Activated naive CD4-positive, alpha-beta T cell treated with anti-CD3 and anti-CD28 coated beads for 36 hours (primary cell): ENCODE results near the gene KCNQ1OT1. TPM values are rescaled to one million over a fixed set of nuclear protein-coding genes. Genes with fewer than 3 reads are reported as not detected.

ENCODE experiments used
- CTCF ChIA-PET: fragments of 350-600 bp; sonication (Branson Sonifier 250); formaldehyde crosslinking; loops from one replicate; lab custom pipeline; 2021; ENCODE audit warnings: antibody characterized with exemption; lab: Charles Lee
- DNase-seq: peaks from one replicate; pipeline ENCODE4 v3.0.0-alpha.2; 2020
- H3K27ac Mint-ChIP-seq: one replicate; pipeline ENCODE4 v1.8.0; 2021; ENCODE audit warnings: mild to moderate bottlenecking, mixed read lengths
- H3K27me3 Mint-ChIP-seq: one replicate; pipeline ENCODE4 v1.8.0; 2021; ENCODE audit warnings: low read depth, mixed read lengths
- H3K36me3 Mint-ChIP-seq: one replicate; pipeline ENCODE4 v1.8.0; 2021; ENCODE audit warnings: low read depth, mixed read lengths
- H3K4me1 Mint-ChIP-seq: one replicate; pipeline ENCODE4 v1.8.0; 2021; ENCODE audit warnings: low read depth, mixed read lengths
- H3K4me3 Mint-ChIP-seq: one replicate; pipeline ENCODE4 v1.8.0; 2021; ENCODE audit warnings: mild to moderate bottlenecking, moderate library complexity, mixed read lengths
- H3K9me3 Mint-ChIP-seq: one replicate; pipeline ENCODE4 v1.8.0; 2021; ENCODE audit warnings: mixed read lengths
- intact Hi-C: fragments of 100-400 bp; cut with micrococcal nuclease; formaldehyde crosslinking; loops from one replicate; pipeline ENCODE4 v1.15.1; 2023
- total RNA-seq, 2 experiments: library from RNA; stranded (reverse); gene quantifications; one replicate each; pipeline ENCODE4 v1.2.3, GENCODE V29; 2021

The KCNQ1OT1 gene
- total RNA-seq, 2 experiments from 2014 or later: 0.17 to 0.20 TPM

DNA sequence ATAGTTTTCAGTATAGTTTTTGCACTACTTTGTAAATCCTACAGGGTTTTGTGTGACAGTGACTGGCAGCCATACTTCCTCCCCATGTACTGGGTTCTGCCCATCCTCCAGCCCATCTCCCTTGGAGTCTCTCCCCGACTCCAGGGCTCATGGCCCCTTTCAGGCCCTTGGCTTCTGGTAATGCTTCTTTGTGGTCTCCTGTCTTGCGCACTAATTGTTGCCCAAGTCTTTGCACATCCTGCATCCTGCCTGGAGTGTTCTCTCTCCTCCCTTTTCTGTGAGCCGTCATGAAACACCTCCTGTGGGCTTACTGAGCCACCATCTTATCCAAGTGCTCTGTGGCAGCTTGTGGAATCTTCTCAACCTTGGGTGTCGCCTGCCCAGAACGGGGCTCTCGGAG lies 11.4 kb upstream of the KCNQ1OT1 start:
- intact Hi-C loops: no loop called here
- Mint-ChIP-seq H3K36me3 (peaks cover 8% of the 10 kb centered on the region), H3K4me3 (no peak overlapping the region), H3K27me3 (no peaks in the 10 kb centered on the region), H3K9me3 (peaks cover 4% of the 10 kb centered on the region), H3K4me1 (no peaks in the 10 kb centered on the region), H3K27ac (no peak overlapping the region)
- DNase-seq: no peak
- CTCF ChIA-PET: interaction anchor here (0.6 kb wide), 1 partner anchor 34 kb away, joined by 3 read pairs; no protein-coding TSS in a partner anchor

DNA sequence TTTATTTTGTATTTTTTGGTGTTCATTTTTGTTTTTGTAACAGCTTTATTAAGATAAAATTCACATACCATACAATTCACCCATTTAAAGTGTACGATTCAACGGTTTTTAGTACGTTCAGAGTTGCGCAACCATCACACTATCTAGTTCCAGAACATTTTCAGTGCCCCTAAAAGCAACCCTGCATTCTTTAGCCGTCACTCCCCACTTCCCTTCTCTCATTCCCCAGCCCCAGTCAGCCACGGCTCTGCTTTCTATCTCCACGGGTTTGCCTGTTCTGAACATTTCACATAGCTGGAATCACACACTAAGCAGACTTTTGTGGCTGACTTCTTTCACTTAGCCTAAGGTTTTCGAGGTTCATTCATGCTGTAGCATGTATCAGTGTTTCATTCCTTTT lies 9.6 kb upstream of the KCNQ1OT1 start:
- Mint-ChIP-seq H3K4me3 (no peak overlapping the region), H3K36me3 (peaks cover 8% of the 10 kb centered on the region), H3K27ac (no peak overlapping the region), H3K4me1 (no peaks in the 10 kb centered on the region), H3K27me3 (no peaks in the 10 kb centered on the region), H3K9me3 (peaks cover 4% of the 10 kb centered on the region)
- CTCF ChIA-PET: no interaction called here
- intact Hi-C loops: no loop called here
- DNase-seq: no peak

DNA sequence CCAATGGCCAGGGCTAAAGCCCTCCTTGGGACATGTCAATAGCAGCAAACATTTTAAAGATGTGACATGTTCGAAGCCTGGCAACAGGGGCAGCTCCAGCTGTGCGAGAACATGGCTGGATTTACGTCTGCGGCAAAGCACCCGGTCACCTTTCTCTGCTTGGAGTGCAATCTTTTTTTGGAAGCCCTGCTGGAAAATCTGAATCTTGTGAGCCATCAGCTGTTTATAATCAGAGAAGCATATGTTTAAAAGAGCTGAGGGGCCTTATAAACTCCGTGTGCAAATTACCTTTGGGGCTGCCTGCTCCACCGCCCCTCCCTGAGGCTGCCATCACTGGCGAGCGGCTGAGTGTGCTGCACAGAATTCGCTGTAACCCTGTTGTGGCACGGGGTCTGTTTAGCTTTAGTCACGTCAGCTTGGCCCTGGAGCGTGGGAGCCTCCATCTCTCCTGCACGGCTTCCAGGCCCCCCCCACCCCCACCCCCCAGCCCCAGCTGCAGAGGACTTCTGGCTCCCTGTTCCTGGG lies 9.0 kb upstream of the KCNQ1OT1 start:
- CTCF ChIA-PET: interaction anchor here (0.7 kb wide), 1 partner anchor 1155 kb away, joined by 3 read pairs; no protein-coding TSS in a partner anchor
- H3K27ac Mint-ChIP-seq: no peak overlapping the region
- no peak overlapping the region for H3K4me3 Mint-ChIP-seq
- H3K9me3 Mint-ChIP-seq: peaks cover 4% of the 10 kb centered on the region
- no peaks in the 10 kb centered on the region for H3K27me3 Mint-ChIP-seq
- intact Hi-C loops: no loop called here
- peaks cover 8% of the 10 kb centered on the region for H3K36me3 Mint-ChIP-seq
- no peak for DNase-seq
- H3K4me1 Mint-ChIP-seq: no peaks in the 10 kb centered on the region

DNA sequence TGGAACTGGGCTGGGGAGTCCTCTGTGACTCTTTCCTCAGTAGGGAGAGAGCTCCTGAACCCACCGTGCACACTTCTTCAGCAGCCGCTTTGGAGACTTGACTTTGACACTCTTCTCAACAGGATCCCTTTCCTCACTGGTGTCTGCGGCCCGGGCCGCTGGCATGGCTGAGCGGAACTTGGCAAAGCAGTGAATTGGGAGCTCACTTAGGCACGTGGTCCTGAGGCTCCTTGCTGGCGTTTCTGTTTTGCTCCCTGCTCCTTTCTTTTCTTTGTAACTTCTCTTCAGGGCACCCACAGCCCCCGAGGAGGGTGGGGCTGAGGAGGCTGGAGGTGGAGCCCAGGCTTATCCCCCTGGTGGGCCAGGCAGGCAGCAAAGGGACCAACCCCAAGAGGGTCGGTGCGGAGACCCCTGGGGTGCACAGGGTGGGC lies 8.4 kb upstream of the KCNQ1OT1 start:
- H3K36me3 Mint-ChIP-seq: peaks cover 8% of the 10 kb centered on the region
- H3K27ac Mint-ChIP-seq: no peak overlapping the region
- peaks cover 4% of the 10 kb centered on the region for H3K9me3 Mint-ChIP-seq
- DNase-seq: no peak
- no peaks in the 10 kb centered on the region for H3K27me3 Mint-ChIP-seq
- intact Hi-C loops: no loop called here
- CTCF ChIA-PET: no interaction called here
- no peaks in the 10 kb centered on the region for H3K4me1 Mint-ChIP-seq
- H3K4me3 Mint-ChIP-seq: no peak overlapping the region

DNA sequence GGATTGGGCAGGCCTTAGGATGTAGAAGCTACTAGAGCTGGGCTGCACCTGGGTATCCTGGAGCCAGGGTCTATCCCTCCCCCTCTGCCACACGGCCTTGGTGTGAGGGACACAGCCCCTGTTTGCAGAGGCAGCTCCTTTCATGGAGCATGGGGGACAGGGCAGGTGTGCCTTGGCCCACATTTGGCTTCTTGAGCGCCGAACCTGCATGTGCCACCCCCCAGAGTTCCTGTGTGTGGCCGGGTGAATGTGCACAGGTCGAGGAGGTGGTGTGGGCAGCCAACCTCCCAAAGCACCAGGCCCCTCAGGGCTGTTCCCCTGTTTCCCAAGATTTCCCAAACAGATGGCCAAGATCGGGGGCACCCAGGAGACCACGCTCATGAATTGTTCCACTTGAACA lies 7.9 kb upstream of the KCNQ1OT1 start:
- Mint-ChIP-seq H3K36me3 (peaks cover 8% of the 10 kb centered on the region), H3K9me3 (peaks cover 4% of the 10 kb centered on the region), H3K27ac (no peak overlapping the region), H3K4me1 (no peaks in the 10 kb centered on the region), H3K27me3 (no peaks in the 10 kb centered on the region), H3K4me3 (no peak overlapping the region)
- CTCF ChIA-PET: no interaction called here
- no peak for DNase-seq
- intact Hi-C loops: no loop called here

DNA sequence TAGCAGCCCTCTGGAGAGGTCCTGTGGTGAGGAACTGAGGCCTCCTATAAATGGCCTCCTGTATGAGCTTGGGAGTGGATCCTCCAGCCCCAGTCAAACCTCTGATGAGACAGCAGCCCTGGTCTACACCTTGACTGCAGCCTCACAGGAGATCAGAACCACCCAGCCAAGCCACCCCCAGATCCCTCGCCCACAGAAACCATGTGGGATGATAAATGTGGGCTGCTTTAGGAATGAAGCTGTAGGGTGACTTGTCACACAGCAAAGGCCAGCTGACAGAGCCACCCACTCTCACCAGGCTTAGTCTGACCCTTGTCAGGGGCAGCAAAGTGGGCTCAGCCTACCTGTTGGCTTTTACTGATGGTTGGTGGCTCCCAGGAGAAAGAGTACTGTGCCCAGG lies 6.5 kb upstream of the KCNQ1OT1 start:
- Mint-ChIP-seq H3K27me3 (no peaks in the 10 kb centered on the region), H3K9me3 (peaks cover 4% of the 10 kb centered on the region), H3K27ac (no peak overlapping the region), H3K4me3 (no peak overlapping the region), H3K36me3 (peaks cover 8% of the 10 kb centered on the region), H3K4me1 (no peaks in the 10 kb centered on the region)
- CTCF ChIA-PET: interaction anchor here (1.1 kb wide), 1 partner anchor 177 kb away, joined by 5 read pairs; no protein-coding TSS in a partner anchor
- no peak for DNase-seq
- intact Hi-C loops: no loop called here

DNA sequence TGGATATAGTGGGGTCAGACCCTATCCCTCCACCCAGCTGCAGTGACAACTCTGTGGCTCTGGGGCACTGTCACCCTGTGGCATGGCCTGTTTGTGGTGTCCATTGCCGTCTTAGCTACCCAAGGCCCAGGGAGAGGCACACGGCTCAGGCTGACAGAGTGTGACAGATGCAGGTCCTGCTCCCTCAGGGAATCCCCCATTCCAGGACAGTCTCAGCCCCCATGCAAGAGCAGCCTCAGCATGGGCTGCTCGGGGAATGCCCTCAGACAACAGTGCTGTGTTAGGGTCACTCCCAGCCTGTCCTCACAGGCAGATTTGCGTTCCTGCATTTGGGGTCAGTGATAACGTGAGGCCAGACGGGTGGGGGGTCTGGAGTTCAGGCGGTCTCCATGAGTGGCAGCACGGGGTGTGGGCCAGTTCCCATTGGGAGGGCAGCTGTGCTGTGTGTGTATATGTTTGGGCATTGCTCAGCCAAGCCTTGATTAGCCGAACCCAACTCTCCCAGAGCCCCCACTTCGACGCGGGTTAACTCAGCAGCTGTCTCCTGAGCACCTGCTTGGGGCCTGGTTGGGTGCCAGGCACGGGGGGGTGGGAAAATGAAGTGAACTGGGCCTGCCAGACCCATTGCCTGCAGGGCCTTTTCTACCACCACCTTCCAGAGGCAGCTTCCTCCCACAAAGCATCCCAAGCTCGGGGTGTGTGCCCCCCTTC lies 5.3 kb upstream of the KCNQ1OT1 start:
- Mint-ChIP-seq H3K36me3 (peaks cover 8% of the 10 kb centered on the region), H3K4me1 (no peaks in the 10 kb centered on the region), H3K4me3 (no peak overlapping the region), H3K27ac (no peak overlapping the region), H3K27me3 (no peaks in the 10 kb centered on the region), H3K9me3 (peaks cover 4% of the 10 kb centered on the region)
- DNase-seq: no peak
- intact Hi-C loops: no loop called here
- CTCF ChIA-PET: no interaction called here

DNA sequence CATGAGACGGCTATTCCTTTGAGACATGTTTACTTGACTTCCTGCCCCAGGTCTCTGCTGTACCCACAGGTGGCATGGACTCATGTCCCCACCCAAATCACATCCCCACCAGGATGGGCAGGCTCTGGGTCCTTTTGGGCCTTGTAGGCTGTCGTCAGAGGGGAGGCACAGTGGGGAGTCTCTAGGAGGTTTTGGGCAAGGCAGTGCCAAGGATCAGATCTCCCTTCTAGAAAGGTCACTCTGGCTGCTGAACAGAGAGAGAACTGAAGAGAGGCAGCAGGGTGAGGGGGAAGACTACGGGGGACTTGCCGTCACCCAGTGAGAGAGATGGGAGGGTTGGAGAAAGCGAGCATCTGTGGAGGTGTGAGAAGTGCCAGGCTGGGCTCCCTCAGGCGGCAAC lies 4.6 kb upstream of the KCNQ1OT1 start:
- Mint-ChIP-seq H3K4me3 (no peak overlapping the region), H3K27ac (no peak overlapping the region), H3K27me3 (no peaks in the 10 kb centered on the region), H3K4me1 (no peaks in the 10 kb centered on the region), H3K9me3 (no peaks in the 10 kb centered on the region), H3K36me3 (peaks cover 3% of the 10 kb centered on the region)
- intact Hi-C loops: no loop called here
- CTCF ChIA-PET: no interaction called here
- no peak for DNase-seq

DNA sequence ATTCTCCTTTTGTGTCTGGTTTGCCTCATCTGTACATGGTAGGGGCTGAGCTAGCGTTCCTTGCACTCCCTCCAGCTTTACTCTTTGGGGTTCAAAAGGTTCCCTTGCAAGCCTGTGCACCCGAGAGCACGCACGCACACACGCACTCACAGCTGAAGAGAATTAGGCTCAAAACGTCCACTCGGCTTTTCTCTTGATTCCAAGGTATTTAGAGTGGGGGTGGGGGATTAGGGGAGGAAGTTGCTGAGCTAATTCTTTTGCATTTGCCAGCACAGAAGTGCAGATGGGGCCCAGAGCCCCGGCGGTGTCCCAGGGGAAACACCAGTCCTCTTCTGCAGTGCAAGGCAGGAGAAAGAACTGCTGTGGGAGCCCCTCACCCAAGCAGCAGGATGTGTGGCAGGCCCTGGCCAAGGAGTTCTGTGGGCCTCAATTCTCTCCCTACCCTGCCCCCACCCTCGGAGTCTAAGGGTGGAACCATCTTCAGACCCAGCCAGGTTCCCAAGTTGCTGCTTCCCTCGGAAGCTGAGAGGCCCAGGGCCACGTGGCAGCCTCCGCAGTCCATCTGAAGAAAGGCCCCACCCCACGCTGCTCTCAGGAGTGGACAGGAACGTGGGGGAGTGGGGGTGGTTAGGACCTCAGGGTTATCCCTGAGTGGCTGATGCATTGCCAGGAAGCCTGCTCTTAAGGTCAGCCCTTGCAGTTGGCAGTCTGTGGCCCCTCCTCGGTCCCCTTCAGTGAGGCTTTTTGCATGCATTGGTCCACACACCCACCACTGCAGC lies 3.8 kb upstream of the KCNQ1OT1 start:
- no peak for DNase-seq
- Mint-ChIP-seq H3K36me3 (peaks cover 2% of the 10 kb centered on the region), H3K27ac (no peak overlapping the region), H3K9me3 (no peaks in the 10 kb centered on the region), H3K4me3 (no peak overlapping the region), H3K4me1 (peaks cover 4% of the 10 kb centered on the region), H3K27me3 (no peaks in the 10 kb centered on the region)
- CTCF ChIA-PET: no interaction called here
- intact Hi-C loops: no loop called here

DNA sequence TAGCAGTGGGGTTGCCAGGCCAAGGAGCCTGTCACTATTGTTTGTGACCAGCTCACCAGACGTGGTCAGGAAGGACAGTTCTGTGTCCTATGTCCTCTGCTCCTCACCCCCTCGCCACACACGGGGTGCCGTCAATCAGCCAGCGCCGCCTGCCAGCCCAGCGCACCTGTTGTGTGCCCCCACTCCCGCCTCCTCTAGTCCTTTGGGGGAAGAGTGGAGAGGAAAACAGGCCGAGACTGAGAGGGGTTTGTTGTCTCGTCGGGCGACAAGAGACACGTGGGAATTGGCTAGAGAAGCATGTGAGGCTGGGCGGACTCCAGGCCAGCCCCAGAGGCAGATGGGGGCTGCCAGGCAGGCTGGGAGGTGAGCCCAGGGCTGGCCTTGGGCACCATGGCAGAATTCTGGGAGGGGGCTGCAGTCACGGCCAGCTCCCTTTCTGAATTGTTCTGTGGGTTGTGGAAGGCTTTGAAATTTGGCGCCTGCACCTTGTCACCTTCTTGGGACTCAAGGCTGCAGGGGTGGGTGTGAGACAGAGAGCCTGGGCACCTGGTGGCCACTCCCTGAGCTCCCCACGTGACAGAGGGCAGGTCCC lies 3.1 kb upstream of the KCNQ1OT1 start:
- H3K9me3 Mint-ChIP-seq: no peaks in the 10 kb centered on the region
- CTCF ChIA-PET: interaction anchor here (1.5 kb wide), 1 partner anchor 185 kb away, joined by 4 read pairs; no protein-coding TSS in a partner anchor

DNA sequence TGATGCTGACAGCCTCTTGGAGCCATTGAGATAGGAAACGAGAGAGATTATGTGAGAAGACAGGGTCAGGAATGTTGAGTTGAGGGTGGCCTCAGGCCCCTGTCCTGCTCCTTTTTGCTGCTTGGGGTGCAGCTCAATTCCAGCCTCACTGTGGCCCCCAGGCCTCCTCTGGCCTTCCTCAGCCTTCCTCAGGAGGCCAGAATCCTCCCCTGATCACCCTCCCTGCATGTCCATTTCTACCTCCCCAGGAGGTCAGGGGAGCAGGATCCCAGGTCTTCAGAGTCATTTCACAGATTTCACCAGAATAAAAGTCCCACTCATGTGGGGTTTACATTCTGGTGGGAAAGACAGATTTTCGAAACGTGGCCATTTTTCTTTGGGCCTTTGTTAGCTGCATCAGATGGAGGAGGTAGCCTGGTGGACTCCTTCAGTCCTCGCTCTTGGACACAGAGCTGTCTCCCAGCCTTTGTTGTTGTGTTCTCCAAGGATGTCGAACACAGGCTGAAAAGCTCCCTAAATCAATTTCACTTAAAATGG lies 2.2 kb upstream of the KCNQ1OT1 start:
- Mint-ChIP-seq H3K9me3 (no peaks in the 10 kb centered on the region), H3K36me3 (peaks cover 2% of the 10 kb centered on the region), H3K27me3 (no peaks in the 10 kb centered on the region), H3K4me1 (peaks cover 8% of the 10 kb centered on the region), H3K27ac (no peak overlapping the region), H3K4me3 (no peak overlapping the region)
- CTCF ChIA-PET: interaction anchor here (1.5 kb wide), 1 partner anchor 186 kb away, joined by 4 read pairs; no protein-coding TSS in a partner anchor
- no peak for DNase-seq
- intact Hi-C loops: no loop called here

More for the DNA sequence above, 3.1 kb upstream of the KCNQ1OT1 start:
- no peak for DNase-seq
- intact Hi-C loops: no loop called here
- Mint-ChIP-seq H3K27ac (no peak overlapping the region), H3K4me3 (no peak overlapping the region), H3K4me1 (peaks cover 8% of the 10 kb centered on the region), H3K36me3 (peaks cover 2% of the 10 kb centered on the region), H3K27me3 (no peaks in the 10 kb centered on the region)

DNA sequence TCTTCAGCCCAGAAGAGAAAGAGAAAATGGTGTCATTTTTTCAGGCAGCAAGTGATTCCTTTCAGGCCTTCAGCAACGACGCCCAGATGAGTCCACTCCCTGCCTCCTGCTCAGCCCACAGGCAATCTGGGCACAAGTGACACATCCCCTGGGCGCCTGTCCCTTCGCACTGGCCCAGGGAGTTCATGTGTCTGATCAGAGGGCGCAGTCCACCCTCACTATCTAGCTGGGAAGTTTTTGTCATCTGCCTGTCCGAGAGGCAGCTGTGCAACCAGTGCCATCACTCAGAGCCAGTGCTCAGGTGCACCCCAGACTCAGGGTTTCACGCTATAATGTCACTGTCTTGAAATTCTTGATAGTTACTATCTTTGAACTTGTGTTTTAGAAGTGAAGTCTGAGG lies 1.4 kb upstream of the KCNQ1OT1 start:
- H3K27ac Mint-ChIP-seq: no peak overlapping the region
- intact Hi-C loops: no loop called here
- no peak for DNase-seq
- H3K4me1 Mint-ChIP-seq: peaks cover 8% of the 10 kb centered on the region
- H3K4me3 Mint-ChIP-seq: peak overlapping the region; percentile 68
- no peaks in the 10 kb centered on the region for H3K36me3 Mint-ChIP-seq
- H3K27me3 Mint-ChIP-seq: no peaks in the 10 kb centered on the region
- H3K9me3 Mint-ChIP-seq: no peaks in the 10 kb centered on the region
- CTCF ChIA-PET: interaction anchor here (1.5 kb wide), 1 partner anchor 187 kb away, joined by 4 read pairs; no protein-coding TSS in a partner anchor
